Effector CD8-positive, alpha-beta T cell (primary cell): ENCODE results near the gene STAT5A.
A peak's percentile ranks its signal among the peaks of the same experiment; 100 is the strongest.

ENCODE experiments used
- DNase-seq: peaks from one replicate; lab custom pipeline; 2025; lab: John Stamatoyannopoulos, UW

The STAT5A gene

DNA sequence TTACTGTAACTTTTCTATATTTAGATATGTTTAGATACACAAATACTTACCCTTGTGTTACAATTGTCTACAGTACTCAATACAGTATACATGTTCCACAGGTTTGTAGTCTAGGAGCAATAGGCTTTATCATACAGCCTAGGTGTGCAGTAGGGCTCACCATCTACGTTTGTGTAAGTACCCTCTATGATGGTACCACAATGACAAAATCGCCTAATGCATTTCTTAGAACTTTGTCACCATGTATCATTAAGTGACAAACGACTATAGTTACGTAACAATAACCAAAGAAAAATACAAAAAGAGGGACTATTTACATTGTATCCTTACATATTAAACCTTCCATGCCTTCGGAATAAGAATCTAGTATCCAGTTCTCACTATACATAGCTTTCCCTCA, 20.1 kb upstream of the STAT5A start:
- no peak for DNase-seq

- no peak for DNase-seq
Observed at GRCh38 chr17:42270170-42270535, 18.1 kb upstream of the STAT5A start.

DNA sequence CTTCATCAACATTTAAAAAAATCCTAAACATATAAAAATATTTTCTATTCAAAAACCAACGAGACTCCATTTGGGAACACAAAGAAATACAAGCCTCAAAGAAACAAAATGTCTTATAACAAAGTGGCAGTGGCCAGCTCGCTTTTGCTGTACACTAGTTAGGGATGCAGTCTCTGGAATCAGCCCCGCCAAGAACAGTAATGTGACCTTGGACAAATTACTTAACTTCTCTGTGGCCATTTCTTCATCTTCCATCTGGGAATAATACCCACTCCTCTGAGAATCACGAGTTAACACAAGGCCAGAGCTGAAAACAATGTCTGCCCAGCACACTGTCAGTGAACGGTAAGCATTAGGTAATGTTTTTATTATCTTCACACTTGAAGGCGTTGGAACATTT, 17.7 kb upstream of the STAT5A start:
- no peak for DNase-seq

DNA sequence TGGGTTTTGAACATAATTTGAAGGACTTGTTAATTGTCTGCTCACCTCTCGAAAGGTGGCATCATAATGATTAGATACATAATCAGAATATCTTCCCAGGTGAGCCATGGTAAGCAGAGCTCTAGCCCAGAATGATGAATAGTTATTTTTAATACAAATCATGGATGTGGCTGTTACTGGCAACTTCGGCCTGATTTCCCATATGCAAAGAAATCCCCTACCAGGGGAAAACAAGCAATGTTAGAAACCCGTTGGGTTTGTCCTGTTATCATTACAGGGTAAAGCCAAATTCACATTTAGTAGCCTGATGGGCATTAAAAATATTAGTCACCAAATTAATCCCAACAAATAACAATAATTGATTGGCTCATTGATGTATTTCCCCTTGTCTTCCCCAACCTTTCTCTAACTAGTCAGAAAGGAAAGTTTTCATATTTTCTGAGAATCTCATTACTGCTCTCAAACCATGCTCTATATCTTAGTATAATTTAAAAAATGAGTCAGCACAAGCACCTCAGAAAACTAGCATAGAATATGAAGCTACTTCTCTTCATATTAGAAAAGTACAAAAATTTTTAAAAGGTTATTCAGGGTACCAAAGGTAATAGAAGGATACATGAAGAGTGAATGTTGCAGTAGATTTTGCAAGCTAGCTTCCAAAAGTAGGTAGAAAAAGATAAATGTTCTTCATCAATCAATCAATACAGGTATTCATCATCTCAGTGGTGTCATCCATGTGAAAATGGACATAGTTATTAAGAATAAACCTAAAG, 17.1 kb upstream of the STAT5A start:
- no peak for DNase-seq

- DNase-seq = no peak
Observed at GRCh38 chr17:42271779-42272035, 16.6 kb upstream of the STAT5A start.

DNA sequence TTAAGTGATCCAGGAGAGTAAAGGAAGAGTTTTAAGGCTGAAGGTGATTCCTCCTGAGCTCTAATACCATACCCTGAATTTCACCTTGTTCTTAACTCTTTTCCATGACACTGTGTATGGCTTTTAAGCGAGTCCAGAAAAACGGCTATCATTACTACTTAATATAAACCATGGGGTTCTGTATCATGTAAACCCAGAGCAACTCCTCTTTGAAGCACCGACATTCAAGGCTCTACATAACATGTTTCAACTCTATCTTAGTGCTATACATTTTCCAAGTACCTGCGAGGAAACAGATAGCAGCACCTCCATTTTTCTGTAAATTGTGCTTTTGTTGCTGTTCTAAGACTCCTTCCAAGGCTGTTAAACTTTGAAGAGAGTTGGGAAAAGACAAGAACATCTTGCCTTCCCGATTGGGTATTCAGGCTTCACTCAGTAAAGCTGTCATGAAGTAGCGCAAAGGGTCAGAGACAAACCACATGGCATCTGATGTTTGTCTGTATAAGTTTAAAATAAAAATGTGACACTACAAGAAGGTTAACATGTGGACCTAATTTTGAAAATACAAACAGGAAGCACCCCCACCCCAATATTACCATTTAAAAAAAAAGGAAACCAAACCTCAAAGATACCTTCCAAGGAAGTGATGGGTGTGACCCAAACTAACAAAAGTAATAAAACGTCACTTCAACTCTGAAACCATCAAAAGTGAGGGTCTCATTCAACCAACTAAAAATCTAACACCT, 16.0 kb upstream of the STAT5A start:
- DNase-seq = no peak

GRCh38 chr17:42273474-42274252, 14.6 kb upstream of the STAT5A start:
- no peak for DNase-seq

GRCh38 chr17:42274253-42274542, 14.1 kb upstream of the STAT5A start:
- DNase-seq = no peak

- DNase-seq = no peak
Observed at GRCh38 chr17:42274812-42275526, 13.3 kb upstream of the STAT5A start.

GRCh38 chr17:42275527-42276358, 12.6 kb upstream of the STAT5A start:
- peak; percentile 20 for DNase-seq

- peak; percentile 35 for DNase-seq
Observed at GRCh38 chr17:42276359-42276608, 12.0 kb upstream of the STAT5A start, which contains the start of gene STAT5B. STAT5B (minus strand) TSS chr17:42276391; CDS start chr17:42232127, 44,264 bp downstream.

GRCh38 chr17:42276609-42277341, 11.5 kb upstream of the STAT5A start:
- no peak for DNase-seq

GRCh38 chr17:42277342-42277712, 11.0 kb upstream of the STAT5A start:
- no peak for DNase-seq

- DNase-seq = no peak
Observed at GRCh38 chr17:42279776-42280630, 8.3 kb upstream of the STAT5A start.

DNA sequence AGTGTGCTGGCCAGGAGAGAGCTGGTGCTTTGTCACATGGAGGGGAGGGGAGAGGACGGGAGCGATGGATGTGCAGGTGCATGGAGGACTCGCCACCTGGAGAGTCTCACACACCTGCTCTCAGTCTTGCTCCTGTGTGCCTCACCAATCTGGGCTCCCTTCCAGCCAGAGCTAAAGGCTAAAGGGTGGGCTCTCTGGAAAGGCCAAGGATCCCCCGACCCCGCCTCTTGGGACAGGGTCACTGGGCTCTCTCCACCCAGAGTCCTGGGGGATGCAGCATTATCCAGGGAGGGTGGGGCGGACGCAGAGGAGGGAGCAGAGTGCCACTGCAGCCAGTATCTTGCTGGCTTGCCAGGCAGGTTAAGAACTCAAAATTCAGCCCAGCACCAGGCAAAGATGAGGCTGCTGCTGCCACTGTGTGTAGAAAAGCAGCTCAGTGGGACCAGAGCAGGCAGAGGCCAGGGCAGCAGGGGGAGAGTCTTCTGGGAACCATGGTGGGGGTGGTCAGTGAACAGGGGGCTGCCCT, 6.7 kb upstream of the STAT5A start:
- no peak for DNase-seq

DNA sequence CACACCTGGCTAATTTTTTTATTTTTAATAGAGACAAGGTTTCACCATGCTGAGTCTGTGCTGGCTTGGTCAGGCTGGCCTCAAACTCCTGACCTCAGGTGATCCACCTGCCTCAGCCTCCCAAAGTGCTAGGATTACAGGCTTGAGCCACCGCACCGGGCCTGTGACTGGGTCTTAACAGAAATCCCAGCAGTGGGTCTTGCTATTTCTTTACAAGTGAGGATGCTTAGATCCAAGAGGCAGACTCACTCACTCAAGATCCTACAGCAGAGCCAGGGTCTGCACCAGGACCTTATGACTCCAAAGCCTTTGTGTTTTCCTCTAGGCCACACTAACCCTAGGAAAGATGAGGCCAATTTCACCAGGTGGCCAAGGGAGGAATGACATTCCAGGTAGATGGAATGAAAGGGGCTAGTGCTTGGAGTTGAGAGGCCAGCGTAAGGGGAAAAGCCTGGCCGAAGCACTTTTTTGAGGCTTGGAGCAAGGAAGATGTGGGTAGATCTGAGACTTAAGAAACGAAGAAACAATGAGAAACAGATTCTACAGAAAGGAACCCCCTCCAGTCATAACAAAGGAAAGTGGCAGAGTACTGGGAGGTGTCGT, 5.7 kb upstream of the STAT5A start:
- DNase-seq = no peak

- no peak for DNase-seq
Observed at GRCh38 chr17:42283241-42284023, 4.9 kb upstream of the STAT5A start.

DNA sequence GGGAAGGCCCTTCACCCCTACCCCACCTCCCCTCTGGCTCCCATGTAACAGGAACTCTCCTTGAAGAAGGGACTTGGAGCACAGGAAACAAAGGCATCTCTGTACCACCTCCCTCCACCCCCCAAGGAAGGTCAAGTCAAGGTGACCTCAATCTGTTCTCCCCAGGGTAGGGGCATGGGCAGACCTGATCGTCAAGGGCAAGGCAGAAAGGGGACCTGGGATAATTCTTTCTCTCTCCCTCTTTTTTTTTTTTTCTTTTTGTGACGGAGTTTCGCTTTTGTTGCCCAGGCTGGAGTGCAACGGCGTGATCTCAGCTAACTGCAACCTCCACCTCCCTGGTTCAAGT, 4.3 kb upstream of the STAT5A start:
- DNase-seq = no peak

- DNase-seq = no peak
Observed at GRCh38 chr17:42284566-42284965, 3.7 kb upstream of the STAT5A start.
